ENCODE measurements around the gene TTLL5. TPM values are rescaled to one million over a fixed set of nuclear protein-coding genes. Genes with fewer than 3 reads are reported as not detected.

Gene TTLL5
- total RNA-seq, 1 donor from 2014 or later, result 26.0 TPM

GRCh38 chr14:75655235-75655634 is 5.8 kb upstream of the TTLL5 start:
- no peaks in the 10 kb centered on the region for H3K9me3 ChIP-seq
- TF ChIP-seq, protein P1, sequence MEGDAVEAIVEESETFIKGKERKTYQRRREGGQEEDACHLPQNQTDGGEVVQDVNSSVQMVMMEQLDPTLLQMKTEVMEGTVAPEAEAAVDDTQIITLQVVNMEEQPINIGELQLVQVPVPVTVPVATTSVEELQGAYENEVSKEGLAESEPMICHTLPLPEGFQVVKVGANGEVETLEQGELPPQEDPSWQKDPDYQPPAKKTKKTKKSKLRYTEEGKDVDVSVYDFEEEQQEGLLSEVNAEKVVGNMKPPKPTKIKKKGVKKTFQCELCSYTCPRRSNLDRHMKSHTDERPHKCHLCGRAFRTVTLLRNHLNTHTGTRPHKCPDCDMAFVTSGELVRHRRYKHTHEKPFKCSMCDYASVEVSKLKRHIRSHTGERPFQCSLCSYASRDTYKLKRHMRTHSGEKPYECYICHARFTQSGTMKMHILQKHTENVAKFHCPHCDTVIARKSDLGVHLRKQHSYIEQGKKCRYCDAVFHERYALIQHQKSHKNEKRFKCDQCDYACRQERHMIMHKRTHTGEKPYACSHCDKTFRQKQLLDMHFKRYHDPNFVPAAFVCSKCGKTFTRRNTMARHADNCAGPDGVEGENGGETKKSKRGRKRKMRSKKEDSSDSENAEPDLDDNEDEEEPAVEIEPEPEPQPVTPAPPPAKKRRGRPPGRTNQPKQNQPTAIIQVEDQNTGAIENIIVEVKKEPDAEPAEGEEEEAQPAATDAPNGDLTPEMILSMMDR (IDR thresholded peaks at IDR 0.05), result no peak

DNA sequence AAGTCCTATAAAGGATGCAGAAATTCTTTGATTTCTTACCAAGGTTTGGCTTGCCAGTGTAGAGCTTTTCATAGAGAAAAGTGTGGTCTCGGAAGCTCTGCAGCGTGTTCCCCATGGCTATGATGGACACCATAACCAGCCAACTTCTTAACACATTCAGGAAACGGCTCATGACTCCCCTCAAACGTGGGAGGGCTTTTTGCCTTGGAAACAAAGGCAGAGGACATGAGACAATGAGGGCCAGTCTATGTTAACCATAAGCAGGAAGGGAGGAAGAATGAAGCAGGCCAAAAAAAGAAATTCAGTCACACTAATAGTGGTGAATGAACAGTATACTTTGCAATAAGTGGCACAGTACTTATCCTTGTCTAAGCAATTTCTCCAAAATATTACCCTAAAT is 3.7 kb upstream of the TTLL5 start:
- intact Hi-C loops (cut with DNase I), result no loop called here
- Histone ChIP-seq H3K9me3 (no peaks in the 10 kb centered on the region), H3K27me3 (no peaks in the 10 kb centered on the region), H3K27ac (no peak overlapping the region), H3K4me1 (peaks cover 15% of the 10 kb centered on the region), H3K4me3 (no peak overlapping the region), H3K36me3 (peaks cover 34% of the 10 kb centered on the region)
- DNase-seq (no peak), ATAC-seq (no peak)
- TF ChIP-seq, protein P1 (IDR thresholded peaks at IDR 0.05), result no peak

More at GRCh38 chr14:75655235-75655634, 5.8 kb upstream of the TTLL5 start:
- no peak overlapping the region for H3K4me3 ChIP-seq
- ATAC-seq (no peak), DNase-seq (no peak)
- no peaks in the 10 kb centered on the region for H3K27me3 ChIP-seq
- intact Hi-C loops (cut with DNase I), result no loop called here
- H3K4me1 ChIP-seq, result peaks cover 5% of the 10 kb centered on the region
- no peak overlapping the region for H3K27ac ChIP-seq
- H3K36me3 ChIP-seq, result peaks cover 54% of the 10 kb centered on the region

- no peak for ATAC-seq
Observed at GRCh38 chr14:75658957-75659356, 2.1 kb upstream of the TTLL5 start.

GRCh38 chr14:75660238-75660629 is 812 bp upstream of the TTLL5 start:
- DNase-seq (no peak), ATAC-seq (peak; percentile 6)
- Histone ChIP-seq H3K4me3 (peak overlapping the region; percentile 98), H3K36me3 (peaks cover 20% of the 10 kb centered on the region), H3K4me1 (peaks cover 15% of the 10 kb centered on the region), H3K27ac (peak overlapping the region; percentile 92), H3K27me3 (no peaks in the 10 kb centered on the region), H3K9me3 (no peaks in the 10 kb centered on the region)
- intact Hi-C loops (cut with DNase I), result no loop called here
- TF ChIP-seq, protein P1 (IDR thresholded peaks at IDR 0.05), result no peak

More at GRCh38 chr14:75658957-75659356, 2.1 kb upstream of the TTLL5 start:
- Histone ChIP-seq H3K4me3 (no peak overlapping the region), H3K36me3 (peaks cover 29% of the 10 kb centered on the region), H3K9me3 (no peaks in the 10 kb centered on the region), H3K27me3 (no peaks in the 10 kb centered on the region), H3K4me1 (peaks cover 15% of the 10 kb centered on the region), H3K27ac (no peak overlapping the region)
- TF ChIP-seq, protein P1 (IDR thresholded peaks at IDR 0.05), result no peak
- intact Hi-C loops (cut with DNase I), result no loop called here
- no peak for DNase-seq

GRCh38 chr14:75661499-75661814 is 411 bp downstream of the TTLL5 start:
- intact Hi-C loops (cut with DNase I), result no loop called here
- H3K36me3 ChIP-seq, result peaks cover 10% of the 10 kb centered on the region
- peak overlapping the region; percentile 92 for H3K27ac ChIP-seq
- TF ChIP-seq, protein P1 (IDR thresholded peaks at IDR 0.05), result no peak
- DNase-seq, result no peak
- H3K27me3 ChIP-seq, result no peaks in the 10 kb centered on the region
- no peak for ATAC-seq
- H3K4me3 ChIP-seq, result peak overlapping the region; percentile 98
- H3K4me1 ChIP-seq, result peaks cover 15% of the 10 kb centered on the region
- no peaks in the 10 kb centered on the region for H3K9me3 ChIP-seq

GRCh38 chr14:75662966-75663365 is 1.9 kb downstream of the TTLL5 start:
- TF ChIP-seq, protein P1 (IDR thresholded peaks at IDR 0.05), result no peak
- ATAC-seq (no peak), DNase-seq (no peak)
- no peak overlapping the region for H3K27ac ChIP-seq
- H3K36me3 ChIP-seq, result no peaks in the 10 kb centered on the region
- H3K9me3 ChIP-seq, result no peaks in the 10 kb centered on the region
- H3K27me3 ChIP-seq, result no peaks in the 10 kb centered on the region
- intact Hi-C loops (cut with DNase I), result no loop called here
- no peak overlapping the region for H3K4me3 ChIP-seq
- H3K4me1 ChIP-seq, result peaks cover 15% of the 10 kb centered on the region

Data from upper lobe of right lung (tissue), 1 donor.